GM18867 (cell line): Measurements from ENCODE around the gene ARHGAP15.

ENCODE experiments used
- ATAC-seq: cut with Tn5 transposase; IDR thresholded peaks from one replicate; pipeline ENCODE4 v1.9.1; 2021; ENCODE audit warnings: mild to moderate bottlenecking, moderate library complexity; ENCODE audit not compliant: unreplicated experiment

The ARHGAP15 gene

DNA sequence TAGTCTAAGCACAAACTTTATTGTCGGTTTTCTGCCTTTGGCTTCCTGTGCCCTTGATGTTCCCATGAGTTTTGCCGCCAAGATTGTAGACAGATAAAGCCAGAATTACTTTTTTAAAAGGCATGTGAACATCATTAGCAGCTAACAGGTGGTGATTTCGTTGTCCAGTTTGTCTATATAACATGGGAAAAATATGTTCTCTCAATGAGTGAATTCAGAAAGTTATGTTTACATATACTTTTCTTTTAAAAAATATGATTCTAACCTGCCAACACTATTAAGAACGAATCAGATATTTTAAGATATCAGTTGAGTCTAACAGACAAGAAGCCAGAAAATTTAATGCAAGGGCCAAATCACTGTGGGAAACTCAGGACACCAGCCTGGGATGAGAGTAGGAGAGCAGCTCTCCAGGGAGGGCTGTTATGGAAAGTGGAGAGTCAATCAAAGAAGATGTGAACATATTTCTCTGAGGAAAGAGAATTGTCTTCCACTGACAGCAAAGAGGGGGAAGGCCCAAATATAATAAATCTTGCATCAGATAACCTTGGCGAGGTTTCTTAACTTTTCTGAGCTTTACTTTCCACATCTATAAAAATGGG, 311.3 kb downstream of the ARHGAP15 start:
- ATAC-seq = no peak

DNA sequence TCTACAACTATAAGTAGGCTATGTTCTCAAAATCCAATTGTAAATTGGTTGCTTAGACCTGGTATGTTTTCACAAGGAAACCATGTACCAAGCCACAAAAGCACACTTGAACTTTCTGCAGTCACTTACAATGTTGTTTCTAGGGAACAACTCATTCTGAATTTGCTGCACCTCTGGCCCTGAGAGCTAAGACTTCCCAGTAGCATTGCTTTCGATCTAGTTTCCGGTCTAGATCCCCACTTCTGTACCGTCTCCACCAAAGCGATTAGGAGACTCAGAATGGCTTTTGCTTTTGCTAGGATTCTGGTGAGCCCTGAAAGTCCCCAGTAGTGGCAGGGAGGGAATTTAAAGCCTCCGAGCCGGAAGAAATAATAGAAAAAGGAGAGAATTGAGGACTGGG, 313.0 kb downstream of the ARHGAP15 start:
- ATAC-seq = no peak

DNA sequence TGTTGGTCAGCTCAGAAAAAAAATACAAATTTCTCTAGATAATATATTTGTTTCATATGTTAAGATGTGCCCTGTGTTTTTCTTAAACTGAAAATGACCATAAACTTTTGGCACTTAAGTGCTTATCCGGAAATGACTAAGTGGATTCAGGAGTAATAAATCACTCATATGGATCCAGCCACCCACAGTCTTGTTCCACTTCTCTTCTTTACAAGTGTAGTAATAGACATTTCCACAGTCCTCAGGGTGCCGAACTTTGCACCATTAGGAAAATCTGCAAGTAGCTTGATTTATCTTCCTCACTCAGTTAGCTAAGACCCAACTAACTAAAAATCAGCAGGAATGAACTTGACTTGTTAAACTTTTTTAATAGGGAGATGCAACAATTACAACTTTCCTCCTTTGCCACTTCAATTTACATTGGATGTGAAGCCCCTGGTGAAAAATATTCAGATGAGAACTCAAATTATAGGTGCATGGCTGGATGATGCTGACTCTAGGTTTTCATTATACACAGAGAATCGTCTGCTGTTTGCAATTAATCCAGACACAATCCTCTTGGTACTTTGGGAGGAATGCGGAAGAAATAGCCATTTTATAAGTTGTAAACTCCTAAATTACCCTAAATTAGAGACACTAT, 322.5 kb downstream of the ARHGAP15 start:
- ATAC-seq = peak; percentile 42

DNA sequence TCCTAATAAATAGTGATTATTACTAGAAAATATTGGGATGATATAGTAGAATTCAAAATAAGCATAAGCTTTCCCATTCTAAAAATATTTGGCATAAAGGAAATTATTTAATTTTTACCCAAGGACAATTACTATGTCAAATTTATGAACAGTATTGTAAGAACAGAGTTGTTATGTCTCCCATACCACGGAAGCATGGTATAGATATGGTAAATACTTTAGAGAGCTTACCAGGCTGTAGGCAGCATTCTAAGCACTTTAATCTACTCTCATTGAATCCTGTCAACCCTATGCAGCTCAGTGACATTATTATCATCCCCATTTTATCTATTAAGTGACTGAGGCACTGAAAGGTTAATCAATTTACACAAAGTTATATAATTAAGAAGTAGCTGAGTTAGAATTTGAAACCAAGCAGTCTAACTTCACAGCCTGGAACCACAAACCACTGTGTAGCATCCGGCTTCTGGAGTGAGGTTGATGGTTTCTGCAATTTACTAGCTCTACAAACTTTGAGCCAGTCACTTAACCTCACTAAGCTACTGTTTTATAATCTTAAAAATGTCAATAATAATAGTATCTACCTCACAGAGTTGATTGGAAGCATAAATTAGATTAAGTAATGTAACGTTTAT, 323.7 kb downstream of the ARHGAP15 start:
- ATAC-seq = no peak

DNA sequence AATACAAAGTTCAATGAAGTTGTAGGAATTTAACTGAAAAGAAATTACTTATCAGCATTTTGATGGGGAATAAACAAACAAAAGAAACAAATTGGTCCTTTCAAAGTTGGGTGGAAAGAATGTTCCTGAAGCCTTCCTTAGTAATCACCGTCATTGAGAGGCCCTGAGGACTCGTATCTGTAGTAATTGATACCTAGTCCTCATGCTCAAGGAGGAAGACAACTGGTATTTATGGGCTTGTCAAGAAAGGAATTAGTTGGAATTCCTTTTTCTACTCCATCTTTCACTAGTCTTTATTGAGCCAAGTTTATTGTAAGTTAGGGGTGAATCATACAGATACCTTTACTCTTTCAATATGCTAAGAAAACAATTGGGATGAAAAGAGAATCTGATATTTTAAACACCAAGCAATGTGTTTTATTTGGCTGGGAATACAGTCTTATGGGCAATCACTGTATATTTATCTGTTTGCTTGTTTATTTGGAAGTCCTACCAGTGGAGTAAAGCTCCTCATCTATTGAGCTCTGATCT, 324.8 kb downstream of the ARHGAP15 start:
- ATAC-seq = no peak

DNA sequence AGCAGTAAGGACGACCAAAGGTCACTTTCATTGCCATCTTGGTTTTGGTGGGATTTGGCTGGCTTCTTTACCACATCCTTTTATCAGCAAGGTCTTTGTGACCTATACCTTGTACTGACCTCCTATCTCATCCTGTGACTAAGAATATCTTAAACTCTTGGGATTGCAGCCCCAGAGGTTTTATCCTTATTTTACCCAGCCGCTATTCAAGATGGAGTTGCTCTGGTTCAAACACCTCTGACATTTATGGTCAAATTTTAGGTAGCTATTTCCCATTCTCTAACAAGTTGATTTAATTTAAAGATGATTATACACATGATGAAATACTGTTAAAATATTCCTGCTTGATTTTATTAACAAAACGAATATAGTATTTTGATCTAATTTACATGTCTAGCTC, 326.1 kb downstream of the ARHGAP15 start:
- no peak for ATAC-seq

DNA sequence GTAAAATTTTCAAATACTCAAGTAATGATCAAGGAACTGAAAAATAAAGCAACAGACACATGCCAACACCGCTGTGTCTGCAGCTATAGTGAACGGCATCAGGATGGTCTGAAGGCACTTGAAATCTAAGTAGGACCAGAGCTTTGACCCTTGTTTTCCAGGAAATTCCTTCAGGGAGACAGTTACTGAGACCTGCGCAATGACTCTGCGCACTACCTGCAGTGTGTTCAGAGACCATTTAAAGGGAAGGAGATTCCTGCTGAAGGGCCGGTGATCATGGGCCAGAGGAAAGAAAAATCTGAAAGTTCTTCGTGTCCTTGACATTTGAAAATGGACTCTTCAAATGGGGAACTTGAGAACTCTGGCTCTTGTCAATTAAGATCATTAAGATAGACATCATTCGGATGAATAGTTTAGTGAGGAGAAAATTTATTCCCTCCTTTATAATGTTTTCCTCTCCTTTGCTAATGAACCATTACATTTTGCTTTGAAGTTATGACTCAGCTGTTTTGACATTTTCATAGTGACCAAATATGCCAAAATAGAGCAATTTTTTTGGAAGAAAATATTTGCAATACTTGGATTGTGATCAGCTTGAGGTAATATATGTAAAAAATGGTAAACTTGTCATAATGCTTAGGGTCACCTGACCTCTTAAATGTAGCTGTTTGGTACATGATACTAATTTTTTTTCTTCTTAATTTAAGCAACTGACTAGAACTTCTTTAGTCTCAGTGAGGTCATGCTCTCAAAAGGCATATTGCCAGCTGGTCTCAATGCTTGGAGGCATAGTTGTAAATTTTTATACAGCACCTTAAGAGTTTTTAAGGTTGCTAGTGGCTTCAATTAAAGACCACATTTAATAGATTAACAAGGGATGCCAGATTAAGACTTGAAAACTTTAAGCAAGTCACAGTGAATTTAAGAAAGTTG, 329.3 kb downstream of the ARHGAP15 start:
- ATAC-seq = no peak

DNA sequence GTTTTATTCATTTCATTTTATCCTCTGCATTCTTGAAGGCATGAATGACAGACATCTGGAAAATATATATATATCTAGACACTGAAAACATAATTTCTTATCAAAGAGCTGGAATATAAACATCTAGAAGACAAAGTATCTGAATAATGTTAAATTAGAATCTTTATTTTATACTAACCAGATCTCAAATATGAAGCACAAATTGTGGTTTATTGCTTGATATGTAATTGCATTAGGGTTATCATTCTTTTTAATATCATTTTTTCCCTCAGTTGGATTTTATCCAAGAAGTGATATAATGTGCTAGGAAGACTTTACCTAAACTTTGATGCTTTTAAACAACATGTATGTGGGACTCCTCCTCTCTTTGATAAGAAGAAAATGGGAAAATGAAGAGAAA, 331.2 kb downstream of the ARHGAP15 start:
- no peak for ATAC-seq

DNA sequence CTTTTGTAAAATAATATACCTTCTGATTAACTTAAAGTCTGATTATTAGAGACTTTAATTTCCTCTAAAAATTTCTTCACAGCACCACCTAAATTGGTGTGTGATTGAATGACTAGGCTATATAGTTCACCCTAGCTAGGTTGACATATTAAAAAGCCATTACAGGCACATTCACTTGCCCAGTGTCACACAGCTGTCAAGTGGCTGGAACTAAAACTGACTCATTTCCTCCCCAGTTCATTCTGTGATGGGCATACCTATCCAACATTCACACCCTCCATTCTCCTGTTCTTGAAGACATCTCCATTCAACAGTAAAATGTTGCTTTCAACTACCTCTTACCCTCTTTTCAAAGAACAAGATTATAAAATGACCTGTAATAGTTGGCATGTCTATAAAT, 334.5 kb downstream of the ARHGAP15 start:
- peak; percentile 66 for ATAC-seq

DNA sequence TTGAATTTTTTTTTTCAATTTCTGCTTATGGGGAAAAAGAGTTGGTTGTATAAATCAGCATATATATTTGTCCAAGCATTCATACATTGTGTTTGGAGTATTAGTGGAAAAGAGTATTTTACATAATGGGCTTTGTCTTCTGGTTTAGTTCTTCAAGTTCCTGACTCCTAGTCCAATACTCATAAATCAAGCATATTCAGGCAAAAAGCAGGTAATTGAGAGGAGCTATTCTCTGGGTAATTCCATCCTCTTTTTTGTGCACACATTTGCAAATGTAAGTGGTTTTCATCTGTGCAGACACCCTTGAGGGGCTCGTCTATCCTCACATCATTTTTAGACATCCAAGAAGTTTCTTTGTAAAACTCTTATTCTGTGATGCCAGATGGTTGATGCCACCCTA, 337.2 kb downstream of the ARHGAP15 start:
- no peak for ATAC-seq

DNA sequence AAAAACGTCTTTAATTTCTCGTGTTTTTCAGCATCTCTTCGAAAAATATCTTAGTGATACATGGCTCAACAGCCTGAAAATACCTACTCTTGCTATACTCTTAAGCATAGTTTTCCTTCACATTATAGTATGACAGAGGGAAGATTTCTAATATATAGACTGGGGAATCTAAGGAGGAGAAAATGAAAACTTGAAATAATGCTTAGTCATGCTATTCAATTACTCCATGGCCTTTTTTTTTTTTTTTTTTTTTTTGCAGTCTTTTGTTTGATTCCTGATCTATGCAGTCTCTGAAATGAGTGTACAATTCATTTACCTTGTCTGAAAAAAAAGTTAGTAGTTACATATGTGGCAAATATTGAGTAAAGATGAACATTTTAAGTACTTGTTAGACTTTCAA, 337.8 kb downstream of the ARHGAP15 start:
- ATAC-seq = no peak

DNA sequence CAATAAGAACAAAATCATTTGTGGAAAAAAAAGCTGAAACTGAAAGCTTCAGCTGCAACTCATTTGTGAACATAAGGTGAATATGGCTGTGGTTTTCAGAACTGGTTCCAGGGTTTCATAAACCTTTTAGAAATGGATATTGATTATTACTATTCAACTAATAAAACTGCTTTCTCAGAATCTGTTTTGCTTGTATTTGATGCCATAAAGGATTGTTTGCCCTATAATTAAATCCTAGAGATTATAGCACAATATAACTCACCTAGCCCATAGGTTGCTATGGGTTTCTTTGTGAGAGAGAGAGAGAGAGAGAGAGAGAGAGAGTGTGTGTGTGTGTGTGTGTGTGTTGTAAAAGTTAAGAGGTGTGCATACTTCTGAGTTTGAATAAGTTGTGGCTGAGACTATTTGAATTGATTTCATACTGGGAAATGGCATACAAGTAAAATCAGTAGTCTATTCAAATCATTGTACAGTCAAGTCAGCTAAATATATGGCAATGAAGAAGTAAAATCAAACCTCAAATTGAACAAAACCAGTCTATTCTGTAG, 339.2 kb downstream of the ARHGAP15 start:
- ATAC-seq = peak; percentile 82

DNA sequence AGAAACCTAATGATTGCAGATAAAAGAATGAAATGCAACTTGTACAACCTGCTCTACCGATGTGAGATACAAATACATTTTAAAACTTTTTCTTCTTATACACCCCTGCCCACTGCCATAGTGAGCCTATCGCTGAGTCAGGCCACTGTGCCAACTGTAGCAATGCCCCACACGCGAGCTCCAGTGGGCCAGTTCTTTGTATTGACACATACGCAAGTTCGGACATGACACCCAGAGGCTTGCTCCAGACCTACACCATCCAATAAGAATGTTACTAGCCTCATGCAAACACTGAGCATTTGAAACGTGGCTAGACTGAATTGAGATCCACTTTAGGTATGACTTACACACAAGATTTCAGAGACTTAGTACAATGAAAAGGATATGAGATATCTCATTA, 340.1 kb downstream of the ARHGAP15 start:
- ATAC-seq = no peak

DNA sequence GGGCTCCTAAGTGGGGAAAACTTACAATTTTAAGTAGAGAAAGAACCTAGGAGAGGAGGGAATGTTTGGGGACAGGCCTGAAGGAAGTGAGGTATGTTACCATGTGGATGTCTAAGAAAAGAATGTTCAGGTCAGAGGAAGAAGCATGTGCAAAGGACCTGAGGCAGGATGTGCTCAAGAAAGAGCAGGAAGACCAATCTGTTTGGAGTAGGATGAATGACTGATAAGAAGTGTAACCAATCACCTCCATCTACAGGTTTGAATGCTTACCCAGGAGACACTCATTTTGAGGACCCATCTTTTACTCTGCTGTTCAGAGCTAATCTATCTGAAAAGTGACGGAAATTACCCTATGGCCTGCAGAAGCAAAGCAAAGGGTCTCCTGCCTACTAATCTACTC, 342.3 kb downstream of the ARHGAP15 start:
- ATAC-seq = no peak

DNA sequence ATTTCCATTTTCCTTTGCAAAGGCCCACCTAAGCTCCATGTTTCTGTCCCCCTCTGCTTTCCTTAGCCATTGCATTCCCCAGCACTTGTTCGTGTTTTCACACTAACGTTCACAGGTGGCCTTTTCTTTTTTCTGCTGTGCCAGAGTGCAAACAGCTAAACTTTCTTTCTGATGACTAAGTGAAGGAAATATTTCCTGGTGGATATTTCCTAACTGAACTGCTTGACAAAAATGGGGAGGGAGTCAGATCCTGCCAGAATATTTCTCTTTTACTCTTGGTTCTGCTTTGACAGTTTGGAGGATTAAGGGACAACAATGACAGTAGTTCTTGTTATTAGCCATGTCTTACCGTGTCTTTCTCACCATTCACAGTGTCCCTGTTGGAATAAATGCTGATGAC, 344.0 kb downstream of the ARHGAP15 start:
- ATAC-seq = no peak

DNA sequence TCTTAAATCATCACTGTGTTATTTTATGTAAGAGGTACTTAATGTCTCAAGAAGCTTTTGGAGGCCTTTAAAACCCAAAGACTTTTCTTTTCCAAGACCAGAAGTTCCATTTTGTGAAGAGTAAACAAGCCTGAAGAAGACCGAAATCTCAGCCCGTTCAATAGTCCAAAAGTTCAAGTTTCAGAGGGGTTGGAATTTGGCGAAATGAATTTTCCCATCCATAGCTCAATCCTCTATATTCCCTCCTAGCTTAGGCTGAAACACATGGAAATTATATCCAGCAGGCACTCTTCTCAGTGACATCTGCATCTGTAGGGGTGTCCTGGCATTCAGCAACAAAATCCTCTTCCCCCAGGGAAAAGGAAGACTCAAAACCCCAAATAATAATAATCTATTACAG, 344.6 kb downstream of the ARHGAP15 start:
- ATAC-seq = no peak

DNA sequence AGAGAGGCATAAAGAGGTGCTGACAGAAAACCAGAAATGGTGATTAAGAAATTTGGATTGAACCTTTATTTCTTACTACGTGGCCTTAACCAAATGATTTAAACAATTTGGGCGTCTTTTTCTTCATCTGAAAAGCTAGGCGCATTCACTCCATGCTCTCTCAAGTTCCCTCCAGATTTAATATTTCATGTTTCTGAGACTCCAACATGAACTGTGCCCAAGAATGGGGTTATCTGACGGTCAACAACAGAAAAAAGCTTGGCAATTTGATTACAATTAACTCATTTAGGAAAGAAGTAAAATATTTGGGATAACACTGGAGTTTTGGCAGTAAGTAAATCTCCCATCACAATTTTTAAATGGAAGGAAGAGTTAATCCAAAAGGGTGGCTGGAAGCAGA, 345.4 kb downstream of the ARHGAP15 start:
- no peak for ATAC-seq

DNA sequence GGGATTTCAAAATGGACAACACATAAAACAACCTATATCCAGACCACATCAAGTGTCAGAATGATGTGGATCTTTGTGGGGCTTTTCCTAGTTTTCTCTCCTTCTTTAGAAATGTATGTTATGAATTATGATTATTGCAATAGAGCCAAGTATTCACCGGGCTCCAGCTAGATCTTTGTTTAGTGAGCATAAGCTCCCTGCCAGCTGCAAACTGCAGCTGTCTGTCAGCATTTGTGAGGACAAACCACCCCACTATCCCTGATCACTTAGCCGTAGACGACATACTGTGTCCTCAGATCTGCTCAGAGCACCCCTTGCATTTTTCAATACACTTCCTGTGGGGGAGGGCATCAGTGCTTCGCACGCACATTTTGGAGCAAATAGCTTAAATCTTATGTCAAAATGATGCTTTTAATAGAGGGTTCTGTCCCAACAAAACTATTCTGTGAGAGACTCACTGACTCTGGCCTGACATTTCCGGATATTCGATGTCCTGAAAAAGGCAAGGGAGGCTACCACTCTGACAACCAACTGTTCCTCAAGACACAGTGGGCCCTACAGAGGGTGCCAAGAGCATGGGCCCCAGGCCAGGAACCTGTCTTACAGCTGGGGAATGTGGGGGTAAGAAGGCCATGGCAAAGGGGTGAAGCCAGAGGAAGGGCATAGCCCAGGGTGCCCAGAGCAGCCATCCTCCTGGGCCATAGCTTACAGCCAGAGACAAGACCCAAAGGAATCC, 346.0 kb downstream of the ARHGAP15 start:
- ATAC-seq = no peak

DNA sequence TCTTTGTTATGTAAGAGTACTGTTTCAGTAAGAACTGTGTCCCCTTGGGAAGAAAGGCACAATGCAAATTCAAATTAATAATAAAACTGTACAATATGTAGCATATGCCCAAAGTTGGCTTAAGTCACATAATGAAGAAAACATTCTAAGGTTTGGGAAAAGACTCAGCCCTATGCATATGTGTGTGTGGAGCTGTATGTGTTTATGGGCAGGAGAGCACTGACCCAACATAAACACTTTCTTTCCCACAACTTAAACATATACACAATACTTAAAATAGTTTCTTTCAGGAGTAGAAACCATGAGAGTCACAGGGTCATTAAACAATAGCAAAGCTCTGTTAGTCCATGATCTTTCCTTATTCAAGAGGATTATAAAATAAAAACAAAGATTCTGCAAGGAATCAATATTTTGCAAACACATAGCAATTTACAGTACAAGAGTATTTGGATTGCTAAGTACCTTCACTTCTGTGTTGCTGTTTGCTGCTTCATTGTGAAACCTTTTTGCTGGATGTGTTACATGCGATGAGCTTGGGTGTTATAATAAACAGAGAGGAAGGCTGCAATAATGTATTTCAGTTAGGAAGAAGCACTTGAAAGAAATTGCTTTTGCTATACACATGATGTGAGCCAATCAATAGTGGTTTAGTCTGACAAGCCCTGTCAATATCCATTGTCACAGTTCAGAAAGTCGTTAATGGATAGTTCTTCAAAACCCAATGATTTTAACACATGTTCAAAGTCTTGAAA, 347.3 kb downstream of the ARHGAP15 start:
- ATAC-seq = peak; percentile 67
